GM12878 (cell line): ENCODE measurements around the gene SAMD4A. TPM values are rescaled to one million over a fixed set of nuclear protein-coding genes. Genes with fewer than 3 reads are reported as not detected.

Source experiments
- ATAC-seq: fragments of 200-7000 bp; cut with Tn5 transposase; 3 replicates; pipeline ENCODE4 v1.9.1; 2020; ENCODE audit warnings: mild to moderate bottlenecking, moderate library complexity
- BruUV-seq: library from RNA; stranded (reverse); fragments of 400-500 nt; replicated peaks from 2 replicates; lab custom pipeline; 2021; lab: Mats Ljungman, UMichigan
- CTCF ChIA-PET: fragments of 300-600 bp; sonication (Branson Sonifier 250); formaldehyde crosslinking; extraction: SDS; loops from one replicate; lab custom pipeline; 2021; ENCODE audit warnings: inconsistent platforms; lab: Yijun Ruan, JAX
- POLR2A ChIA-PET: fragments of 350-600 bp; formaldehyde crosslinking; extraction: SDS; loops from one replicate; lab custom pipeline; 2021; ENCODE audit warnings: inconsistent platforms; lab: Charles Lee
- RAD21 ChIA-PET: fragments of 300-600 bp; sonication (Branson Sonifier 250); formaldehyde crosslinking; loops from one replicate; lab custom pipeline; 2023; ENCODE audit warnings: antibody characterized with exemption; ENCODE audit not compliant: unreplicated experiment; lab: Charles Lee
- SMC1A ChIA-PET: fragments of 300-600 bp; sonication (Branson Sonifier 250); formaldehyde crosslinking; loops from one replicate; lab custom pipeline; 2023; ENCODE audit not compliant: unreplicated experiment, uncharacterized antibody; lab: Charles Lee
- DNase-seq: peaks from one replicate; pipeline ENCODE4 v3.0.0-alpha.2; 2011; ENCODE audit warnings: low read depth, low spot score
- FAIRE-seq: peaks from 3 replicates; lab custom pipeline; 2011; peaks lifted over from hg19 to GRCh38; lab: Jason Lieb, UNC
- H2AFZ ChIP-seq: 2 replicates; pipeline ENCODE4 v1.6.0; 2011; ENCODE audit warnings: low read depth, low read length, control low read depth; ENCODE audit not compliant: control insufficient read depth
- H3K27ac ChIP-seq: 2 replicates; pipeline ENCODE4 v1.5.1; 2011; ENCODE audit warnings: control low read depth; ENCODE audit not compliant: control insufficient read depth, insufficient read depth
- H3K27me3 ChIP-seq, 2 experiments: replicated peaks in 1 of 2; 2 replicates each; pipeline versions ENCODE4 v1.6.0 to v1.6.1; 2011; ENCODE audit warnings: low read length in 1 of 2; ENCODE audit not compliant: control insufficient read depth in 2 of 2, insufficient read depth in 2 of 2
- H3K36me3 ChIP-seq, 2 experiments: 2 replicates each; pipeline ENCODE4 v1.5.1; 2011; ENCODE audit warnings: low read length in 1 of 2; ENCODE audit not compliant: control insufficient read depth in 2 of 2, insufficient read depth in 2 of 2
- H3K4me1 ChIP-seq: 2 replicates; pipeline ENCODE4 v1.6.1; 2011; ENCODE audit warnings: mild to moderate bottlenecking, low read length, moderate library complexity, mixed read lengths; ENCODE audit not compliant: control insufficient read depth, insufficient read depth
- H3K4me2 ChIP-seq: 2 replicates; pipeline ENCODE4 v1.6.0; 2011; ENCODE audit warnings: control low read depth; ENCODE audit not compliant: control insufficient read depth, insufficient read depth
- H3K4me3 ChIP-seq: fragments of 200-600 bp; sonication (generic); 2 replicates; pipeline ENCODE4 v1.5.1; 2016
- H3K79me2 ChIP-seq: 2 replicates; pipeline ENCODE4 v1.6.0; 2011; ENCODE audit warnings: low read length; ENCODE audit not compliant: control insufficient read depth, insufficient read depth
- H3K9ac ChIP-seq: 2 replicates; pipeline ENCODE4 v1.8.0; 2011; ENCODE audit warnings: low read length, control low read depth, mixed read lengths; ENCODE audit not compliant: control insufficient read depth, insufficient read depth
- H3K9me3 ChIP-seq: replicated peaks from 3 replicates; pipeline ENCODE4 v1.5.1; 2011; ENCODE audit warnings: mild to moderate bottlenecking, low read length; ENCODE audit not compliant: control insufficient read depth, insufficient read depth
- H4K20me1 ChIP-seq: 2 replicates; pipeline ENCODE4 v1.6.0; 2011; ENCODE audit not compliant: control insufficient read depth, insufficient read depth
- ATF2 ChIP-seq: IDR thresholded peaks from 2 replicates; pipeline ENCODE4 v1.6.1; 2012; ENCODE audit warnings: low read length, inconsistent platforms
- BCL3 ChIP-seq: IDR thresholded peaks from 2 replicates; pipeline ENCODE4 v1.6.1; 2011; ENCODE audit warnings: borderline replicate concordance, low read depth, mild to moderate bottlenecking, moderate library complexity, low read length; ENCODE audit not compliant: insufficient read depth, poor library complexity, severe bottlenecking
- CEBPB ChIP-seq, 2 experiments: fragments of 150-350 bp in 1 of 2; IDR thresholded peaks; 2 replicates each; pipeline ENCODE4 v1.6.1; 2012 to 2014; ENCODE audit warnings: low read depth in 2 of 2, low read length in 2 of 2, borderline replicate concordance in 1 of 2, inconsistent platforms in 1 of 2
- CREM ChIP-seq: IDR thresholded peaks from 2 replicates; pipeline ENCODE4 v1.6.1; 2014; ENCODE audit warnings: antibody characterized with exemption, low read depth
- FOS ChIP-seq: IDR thresholded peaks from 3 replicates; pipeline ENCODE4 v1.6.1; 2011; ENCODE audit warnings: borderline replicate concordance; ENCODE audit not compliant: insufficient read length; ENCODE audit errors: extremely low read depth
- HDAC6 ChIP-seq: fragments of 200-600 bp; sonication (generic); IDR thresholded peaks from one replicate; pipeline ENCODE4 v1.8.0; 2017; ENCODE audit warnings: antibody characterized with exemption; ENCODE audit not compliant: unreplicated experiment
- JUNB ChIP-seq: IDR thresholded peaks from 2 replicates; pipeline ENCODE4 v1.6.1; 2016; ENCODE audit warnings: antibody characterized with exemption, mild to moderate bottlenecking
- MYB ChIP-seq: fragments of 150-350 bp; IDR thresholded peaks from 2 replicates; pipeline ENCODE4 v1.6.1; 2014; ENCODE audit warnings: mild to moderate bottlenecking, low read depth, low read length, borderline replicate concordance
- MYC ChIP-seq: IDR thresholded peaks from 2 replicates; pipeline ENCODE4 v1.6.1; 2011; ENCODE audit warnings: mild to moderate bottlenecking, low read length, moderate library complexity, inconsistent platforms; ENCODE audit not compliant: insufficient read depth, insufficient replicate concordance, insufficient read length, severe bottlenecking
- POLR2A ChIP-seq: IDR thresholded peaks from 2 replicates; pipeline ENCODE4 v1.6.1; 2011; ENCODE audit warnings: low read depth, mild to moderate bottlenecking, low read length
- REST ChIP-seq: IDR thresholded peaks from 2 replicates; pipeline ENCODE4 v1.6.1; 2012; ENCODE audit warnings: mild to moderate bottlenecking, low read depth, low read length
- SRF ChIP-seq, 2 experiments: IDR thresholded peaks; 2 replicates each; pipeline ENCODE4 v1.6.1; 2011; ENCODE audit warnings: low read depth in 2 of 2, low read length in 2 of 2, mild to moderate bottlenecking in 1 of 2, moderate library complexity in 1 of 2
- ZNF622 ChIP-seq: fragments of 450-650 bp; IDR thresholded peaks from 2 replicates; pipeline ENCODE4 v1.6.1; 2017; ENCODE audit warnings: mild to moderate bottlenecking, inconsistent platforms
- WGBS: methylation state at CpG from one replicate; pipeline ENCODE4 v1.1.6; 2016; ENCODE audit warnings: low lambda C conversion rate; ENCODE audit not compliant: insufficient replicate concordance, insufficient coverage; ENCODE audit errors: missing lambda C conversion rate; 5-methylcytosine and 5-hydroxymethylcytosine counted together
- in situ Hi-C: fragments of 300-500 bp; cut with MboI; formaldehyde crosslinking; loops from 9 replicates; pipeline ENCODE4 v1.14.3; 2018; ENCODE audit warnings: mixed read lengths
- intact Hi-C: fragments of 100-400 bp; cut with micrococcal nuclease; formaldehyde crosslinking; loops from one replicate; pipeline ENCODE4 v1.14.2; 2022; ENCODE audit not compliant: unreplicated experiment
- polyA plus RNA-seq, 11 experiments: library from polyadenylated mRNA; depleted of rRNA in 4 of 11; unstranded in 6 of 11; stranded (reverse) in 5 of 11; fragments of >200 nt; fragmentation: Nextera tagmentation in 4 of 11; fragmentation: Illumina TruSeq in 1 of 11; extraction: Ambion mirVana in 4 of 11; extraction: Trizol in 1 of 11; gene quantifications; 1 replicate in 1 of 11; 2 replicates in 10 of 11; pipeline versions ENCODE4 v1.2.1 to v1.2.3, GENCODE V29; 2011 to 2016; ENCODE audit warnings: inconsistent platforms in 2 of 11, missing spikeins in 2 of 11, low read depth in 1 of 11
- total RNA-seq, 4 experiments: library from RNA; depleted of rRNA in 3 of 4; stranded (reverse); fragments of >200 nt in 3 of 4; fragmentation: Illumina TruSeq in 1 of 4; extraction: Trizol in 1 of 4; gene quantifications; 2 replicates each; pipeline versions ENCODE4 v1.2.1 to v1.2.3, GENCODE V29; 2013 to 2021
- TF ChIP-seq, protein P1 (sequence below): fragments of 450-650 bp; conservative IDR thresholded peaks from 2 replicates; pipeline ENCODE4 v1.6.1; 2017; ENCODE audit warnings: mild to moderate bottlenecking, moderate library complexity

SAMD4A gene
- total and polyA plus RNA-seq, 10 of the 15 experiments (the other 5 are each of a cell fraction or from before 2014, with no cell fraction given) = 0.05 to 0.56 (median 0.31) TPM

DNA sequence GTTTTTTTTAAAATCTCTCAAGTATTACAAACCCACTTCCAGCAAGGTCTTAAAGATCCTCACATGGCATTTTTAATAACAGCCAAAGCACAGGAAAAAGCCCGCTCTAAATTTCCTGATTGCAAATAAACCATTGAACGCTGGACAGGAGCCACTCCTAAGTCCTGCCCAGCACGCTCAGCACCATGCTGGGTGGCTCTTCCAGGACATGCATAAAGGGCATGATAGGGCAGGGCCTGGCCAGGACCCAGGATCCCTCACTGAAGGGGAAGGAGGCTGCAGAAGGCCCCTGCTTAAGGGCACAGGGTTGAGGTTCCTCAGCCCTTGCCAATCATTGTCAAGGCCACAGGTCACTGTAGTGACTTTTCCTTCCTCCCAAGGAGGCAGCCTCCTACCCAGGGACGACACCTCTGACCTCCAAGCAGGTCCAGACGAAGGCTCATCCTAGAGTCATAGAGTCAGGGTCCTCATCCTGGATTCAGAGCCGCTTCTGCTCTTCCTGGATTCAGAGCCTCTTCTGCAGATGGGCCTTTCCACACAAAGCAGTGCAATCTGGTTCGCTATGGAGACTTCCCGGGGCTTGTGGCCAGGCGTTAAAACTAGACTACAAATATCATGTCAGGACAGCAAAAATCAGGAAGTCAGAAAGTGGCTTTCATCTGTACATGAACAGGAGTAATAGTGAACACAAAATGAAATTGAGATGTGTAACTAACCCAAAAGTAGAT is 211.9 kb downstream of the SAMD4A start:
- H2AFZ ChIP-seq = no peak overlapping the region
- DNase-seq (no peak), FAIRE-seq (no peak), ATAC-seq (no peak)
- in situ Hi-C loops = no loop called here
- POLR2A ChIA-PET = no interaction called here
- WGBS = 70% methylated on average over 9 of the region's 9 CpGs
- no peaks in the 10 kb centered on the region for H4K20me1 ChIP-seq
- SMC1A ChIA-PET = no interaction called here
- BruUV-seq = no TSS peak
- CTCF ChIA-PET = interaction anchor here (6.1 kb wide), 1 partner anchor 214 kb away, joined by 160 read pairs; the partner anchor contains the start of gene SAMD4A
- intact Hi-C loops = loop anchor here (10.0 kb wide), 1 partner anchor 414 kb away; no protein-coding TSS in a partner anchor
- no peak overlapping the region for H3K9ac ChIP-seq
- no peak overlapping the region for H3K4me2 ChIP-seq
- no peaks in the 10 kb centered on the region for H3K79me2 ChIP-seq
- H3K27ac ChIP-seq = no peak overlapping the region
- H3K4me3 ChIP-seq = no peak overlapping the region
- RAD21 ChIA-PET = no interaction called here
- H3K9me3 ChIP-seq = no peaks in the 10 kb centered on the region; the same call in 2 of the 3 replicates
- H3K27me3 ChIP-seq = no peaks in the 10 kb centered on the region
- H3K36me3 ChIP-seq = no peaks in the 10 kb centered on the region
- peaks cover 27% of the 10 kb centered on the region for H3K4me1 ChIP-seq
- TF ChIP-seq MYB (no peak), BCL3 (no peak), FOS (no peak), MYC (no peak), CEBPB (IDR thresholded peaks at IDR 0.05; ENCODE audit: borderline replicate concordance in 1 of 2, low read depth in 2 of 2, low read length in 2 of 2) (no peak), ATF2 (no peak), HDAC6 (no peak), SRF (IDR thresholded peaks at IDR 0.05; ENCODE audit: low read depth in 2 of 2, low read length in 2 of 2) (no peak), ZNF622 (no peak), CREM (no peak), JUNB (no peak), REST (no peak), POLR2A (no peak)
- TF ChIP-seq, protein P1, sequence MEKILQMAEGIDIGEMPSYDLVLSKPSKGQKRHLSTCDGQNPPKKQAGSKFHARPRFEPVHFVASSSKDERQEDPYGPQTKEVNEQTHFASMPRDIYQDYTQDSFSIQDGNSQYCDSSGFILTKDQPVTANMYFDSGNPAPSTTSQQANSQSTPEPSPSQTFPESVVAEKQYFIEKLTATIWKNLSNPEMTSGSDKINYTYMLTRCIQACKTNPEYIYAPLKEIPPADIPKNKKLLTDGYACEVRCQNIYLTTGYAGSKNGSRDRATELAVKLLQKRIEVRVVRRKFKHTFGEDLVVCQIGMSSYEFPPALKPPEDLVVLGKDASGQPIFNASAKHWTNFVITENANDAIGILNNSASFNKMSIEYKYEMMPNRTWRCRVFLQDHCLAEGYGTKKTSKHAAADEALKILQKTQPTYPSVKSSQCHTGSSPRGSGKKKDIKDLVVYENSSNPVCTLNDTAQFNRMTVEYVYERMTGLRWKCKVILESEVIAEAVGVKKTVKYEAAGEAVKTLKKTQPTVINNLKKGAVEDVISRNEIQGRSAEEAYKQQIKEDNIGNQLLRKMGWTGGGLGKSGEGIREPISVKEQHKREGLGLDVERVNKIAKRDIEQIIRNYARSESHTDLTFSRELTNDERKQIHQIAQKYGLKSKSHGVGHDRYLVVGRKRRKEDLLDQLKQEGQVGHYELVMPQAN = no peak
